HG03342 (cell line): ENCODE results near the gene VSTM4.

Experiments used
- ATAC-seq: cut with Tn5 transposase; IDR thresholded peaks from one replicate; pipeline ENCODE4 v1.9.1; 2021; ENCODE audit warnings: mild to moderate bottlenecking, moderate library complexity; ENCODE audit not compliant: unreplicated experiment

VSTM4 gene

GRCh38 chr10:49050366-49050765, 65.0 kb downstream of the VSTM4 start:
- ATAC-seq, result no peak

DNA sequence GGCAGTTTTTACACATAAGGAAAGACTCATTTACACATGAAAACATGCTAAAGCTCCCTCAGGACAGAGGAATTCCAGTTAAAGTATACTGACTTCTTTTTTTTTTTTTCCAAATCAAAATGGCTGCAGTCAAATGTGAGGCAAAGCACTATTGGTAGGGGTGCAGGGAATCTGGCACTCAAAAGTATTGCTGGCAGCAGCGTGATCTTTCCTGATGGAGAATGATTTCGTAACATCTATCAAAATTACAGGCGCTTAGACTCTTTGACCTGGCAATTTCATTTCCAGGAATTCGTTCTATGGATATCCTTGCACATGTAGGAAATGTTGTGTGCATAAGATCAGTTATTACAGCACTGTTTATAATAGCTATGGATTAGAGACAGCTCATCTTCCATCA, 65.7 kb downstream of the VSTM4 start:
- ATAC-seq, result no peak

DNA sequence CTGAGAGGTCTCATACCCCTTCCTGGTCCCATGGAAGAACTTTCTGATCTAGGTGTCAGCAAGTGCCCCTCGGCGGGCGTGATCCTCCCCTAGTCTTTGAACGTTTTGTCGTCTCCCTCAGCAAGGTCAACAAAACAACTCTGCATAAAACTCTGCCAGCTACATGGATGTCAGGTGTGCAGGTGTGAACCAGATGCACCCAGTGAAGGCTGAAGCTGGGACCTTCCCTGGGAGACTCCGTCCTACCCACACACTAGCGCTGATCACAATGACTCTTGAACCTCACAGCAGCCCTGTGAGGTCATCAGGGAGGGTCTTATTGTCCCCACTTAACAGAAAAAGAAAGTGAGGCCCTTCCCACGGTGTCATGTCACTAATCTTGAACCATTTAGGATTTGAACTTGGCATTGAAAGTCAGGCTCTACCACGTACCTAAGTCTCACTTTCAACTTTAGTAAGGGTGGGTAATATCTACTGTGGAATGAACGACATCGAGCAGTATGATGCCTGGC, 68.1 kb downstream of the VSTM4 start:
- ATAC-seq, result no peak

- ATAC-seq, result no peak
Measured at GRCh38 chr10:49044293-49045193, 70.8 kb downstream of the VSTM4 start.

GRCh38 chr10:49040601-49041000, 74.7 kb downstream of the VSTM4 start:
- ATAC-seq, result no peak

GRCh38 chr10:49039409-49039808, 75.9 kb downstream of the VSTM4 start:
- ATAC-seq, result no peak

GRCh38 chr10:49038711-49039110, 76.6 kb downstream of the VSTM4 start:
- ATAC-seq, result no peak

DNA sequence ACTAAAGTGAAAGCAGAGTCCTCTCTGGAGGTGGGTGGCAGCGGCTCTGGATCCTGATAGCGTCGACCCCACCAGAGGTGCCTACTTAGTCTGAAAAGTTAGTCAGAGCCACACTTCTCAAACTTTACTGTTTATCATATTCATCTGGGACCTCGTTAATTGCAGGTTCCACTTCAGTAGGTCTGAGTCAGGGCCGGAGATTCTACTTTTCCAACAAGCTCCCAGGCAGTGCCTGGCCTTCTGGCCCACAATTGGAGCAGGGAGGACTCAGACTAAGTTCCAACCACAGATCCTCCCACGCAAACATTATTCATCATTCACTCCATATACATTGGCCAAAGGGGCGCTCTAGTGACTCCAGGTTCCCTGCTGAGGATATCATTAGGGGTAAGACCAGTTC, 78.1 kb downstream of the VSTM4 start:
- no peak for ATAC-seq

GRCh38 chr10:49036638-49037037, 78.7 kb downstream of the VSTM4 start:
- no peak for ATAC-seq

DNA sequence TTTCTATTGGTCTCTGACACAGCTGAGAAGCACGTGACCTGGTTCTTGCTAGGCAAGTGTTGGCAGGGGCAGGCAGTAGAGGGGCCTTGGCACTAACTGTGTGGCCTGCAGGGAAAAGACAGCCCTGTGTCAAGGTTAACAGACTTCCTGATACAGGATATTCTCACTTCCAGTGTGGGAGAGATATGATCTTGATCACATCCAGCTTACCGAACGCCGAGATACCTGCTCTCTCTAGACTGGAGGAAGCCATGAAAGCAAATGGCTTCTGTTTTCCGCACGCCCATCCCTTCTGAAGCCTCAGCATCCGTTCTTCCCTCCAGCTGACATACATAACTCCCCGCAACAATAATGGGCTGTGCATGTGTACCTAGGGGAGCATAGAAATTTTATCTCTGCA, 79.4 kb downstream of the VSTM4 start:
- ATAC-seq, result no peak

DNA sequence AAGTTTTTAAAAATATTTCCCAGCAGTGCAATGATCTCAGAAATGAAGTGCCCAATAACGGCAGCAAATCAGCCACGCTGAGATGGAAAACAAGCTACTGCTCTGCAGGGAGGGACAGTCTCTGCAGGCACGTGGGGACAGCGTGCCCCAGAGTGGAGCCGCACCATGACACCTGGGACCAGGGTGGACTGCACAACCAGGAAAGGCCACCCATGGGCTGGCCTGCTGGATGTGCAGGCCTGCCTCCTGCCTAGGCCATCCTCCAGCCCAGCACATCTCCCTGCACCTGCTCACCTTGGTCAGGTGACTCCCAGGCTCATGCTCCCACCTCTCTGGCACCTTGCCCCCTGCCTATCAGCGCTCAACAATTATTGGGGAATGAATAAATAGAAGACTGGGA, 80.4 kb downstream of the VSTM4 start:
- no peak for ATAC-seq

GRCh38 chr10:49033939-49034338, 81.4 kb downstream of the VSTM4 start:
- ATAC-seq, result no peak

GRCh38 chr10:49029666-49030065, 85.7 kb downstream of the VSTM4 start:
- ATAC-seq, result no peak

DNA sequence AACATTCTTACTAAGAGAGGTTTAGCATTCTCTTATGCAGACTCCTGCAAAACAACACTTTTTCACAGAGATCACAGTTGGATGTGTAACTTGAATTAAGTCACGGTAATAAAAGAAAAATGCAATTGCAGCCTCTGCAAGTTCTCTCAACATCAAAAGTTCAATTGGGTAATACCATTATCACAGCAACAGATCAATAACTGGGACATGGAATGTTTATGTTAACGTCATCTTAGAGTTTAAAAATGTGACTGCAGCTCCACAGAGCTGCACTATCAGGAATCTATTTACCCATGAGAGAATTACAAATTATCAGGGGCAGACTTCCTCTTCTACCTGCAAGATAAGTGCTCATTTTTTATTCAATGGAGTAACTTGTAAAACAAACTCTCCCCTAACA, 86.7 kb downstream of the VSTM4 start:
- ATAC-seq, result no peak

DNA sequence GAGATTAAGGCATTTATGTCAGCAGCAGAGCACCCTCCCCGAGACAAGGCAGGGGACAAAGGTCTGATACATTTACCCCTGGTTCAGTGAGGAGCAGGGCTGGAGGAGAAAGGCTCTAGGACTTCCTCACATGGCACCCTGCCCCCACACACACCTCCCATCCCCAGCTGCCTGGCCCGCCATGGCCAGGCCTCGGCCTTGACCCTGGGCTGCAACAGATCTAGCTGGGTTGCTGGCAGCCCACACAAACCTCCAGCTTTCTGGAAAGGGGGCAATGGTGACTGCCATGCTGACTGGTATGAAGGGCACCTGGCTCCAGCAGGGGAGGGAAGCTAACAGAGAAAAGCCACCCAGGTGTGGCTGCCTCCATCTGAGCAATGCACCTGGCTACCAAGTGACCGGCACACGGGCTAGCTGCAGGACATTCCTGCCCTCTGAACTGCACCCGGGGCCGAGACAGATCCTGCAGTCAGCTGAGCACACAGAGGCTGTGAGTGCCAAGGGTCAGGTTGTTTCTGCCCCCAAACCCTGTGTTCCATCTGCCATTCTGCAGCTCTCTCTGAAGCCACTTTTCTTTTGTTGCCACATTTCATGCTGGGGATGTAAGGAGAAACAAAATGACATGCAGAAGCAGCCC, 89.9 kb downstream of the VSTM4 start:
- ATAC-seq, result no peak

DNA sequence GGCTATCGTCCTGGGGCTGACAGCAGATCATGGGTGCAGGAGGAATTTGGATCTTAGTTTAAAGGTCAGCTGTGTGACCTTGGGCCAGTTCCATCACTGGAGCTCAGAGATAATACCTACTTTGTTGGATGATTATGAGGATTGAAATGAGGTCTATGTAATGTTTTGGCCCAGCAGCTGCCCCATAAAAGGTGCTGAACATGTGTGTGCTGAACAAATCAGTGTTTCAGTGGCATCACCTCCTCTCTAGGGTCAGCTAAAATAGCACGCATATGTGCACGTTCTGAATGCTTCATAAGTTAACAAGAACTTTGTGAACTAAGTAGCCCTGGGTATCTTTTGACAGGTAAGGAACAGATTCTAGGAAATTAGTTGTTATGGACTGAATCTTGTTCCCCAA, 90.8 kb downstream of the VSTM4 start:
- ATAC-seq, result no peak

GRCh38 chr10:49023752-49024151, 91.6 kb downstream of the VSTM4 start:
- no peak for ATAC-seq

- no peak for ATAC-seq
Measured at GRCh38 chr10:49023071-49023470, 92.3 kb downstream of the VSTM4 start.

GRCh38 chr10:49021685-49022084, 93.6 kb downstream of the VSTM4 start:
- ATAC-seq, result no peak

GRCh38 chr10:49015700-49016099, 99.6 kb downstream of the VSTM4 start:
- ATAC-seq, result no peak

GRCh38 chr10:49012603-49013002, 102.7 kb downstream of the VSTM4 start:
- no peak for ATAC-seq

- no peak for ATAC-seq
Measured at GRCh38 chr10:49011756-49012155, 103.6 kb downstream of the VSTM4 start.
